Bone marrow (tissue), 2 donors: Measurements from ENCODE around the gene FUT7.
A peak's percentile ranks its signal among the peaks of the same experiment; 100 is the strongest.
"Not testable (repeated sequence)": the region's sequence is repeated elsewhere in the genome, so short reads cannot be mapped to it uniquely, and the experiment has no call there.

ENCODE experiments used
- DNase-seq, 2 donors: peaks; one replicate each; lab custom pipeline; 2025; lab: John Stamatoyannopoulos, UW

The FUT7 gene

GRCh38 chr9:137066096-137066861 lies 34.4 kb upstream of the FUT7 start:
- no peak for DNase-seq

GRCh38 chr9:137065336-137065967 lies 33.6 kb upstream of the FUT7 start:
- DNase-seq, result no peak

GRCh38 chr9:137064880-137065164 lies 32.9 kb upstream of the FUT7 start:
- DNase-seq, result no peak

- DNase-seq, result peak; percentile 19 to 43
Measured at GRCh38 chr9:137064027-137064879, 32.4 kb upstream of the FUT7 start.

- no peak for DNase-seq
Measured at GRCh38 chr9:137063311-137064026, 31.6 kb upstream of the FUT7 start.

- not testable (repeated sequence) for DNase-seq
Measured at GRCh38 chr9:137062798-137063197, 30.9 kb upstream of the FUT7 start.

- no peak for DNase-seq
Measured at GRCh38 chr9:137062384-137062783, 30.5 kb upstream of the FUT7 start.

- no peak for DNase-seq
Measured at GRCh38 chr9:137058521-137059234, 26.8 kb upstream of the FUT7 start.

- no peak for DNase-seq
Measured at GRCh38 chr9:137057545-137057944, 25.7 kb upstream of the FUT7 start.

GRCh38 chr9:137056739-137057415 lies 25.0 kb upstream of the FUT7 start:
- DNase-seq, result no peak

- DNase-seq, result no peak
Measured at GRCh38 chr9:137055385-137056364, 23.8 kb upstream of the FUT7 start.

GRCh38 chr9:137054932-137055384 lies 23.1 kb upstream of the FUT7 start:
- DNase-seq, result no peak

- DNase-seq, result no peak
Measured at GRCh38 chr9:137053944-137054931, 22.4 kb upstream of the FUT7 start, which contains the start of gene ENTPD2. Gene ENTPD2, minus strand, starts transcription at chr9:137054061. Its CDS starts 64 bp downstream, at chr9:137053997.

- no peak for DNase-seq
Measured at GRCh38 chr9:137052998-137053943, 21.4 kb upstream of the FUT7 start.

- no peak for DNase-seq
Measured at GRCh38 chr9:137052293-137052692, 20.4 kb upstream of the FUT7 start.

- no peak for DNase-seq
Measured at GRCh38 chr9:137051145-137051724, 19.3 kb upstream of the FUT7 start.

- DNase-seq, result no peak
Measured at GRCh38 chr9:137050570-137050969, 18.7 kb upstream of the FUT7 start.
